Activated CD8-positive, alpha-beta memory T cell treated with anti-CD3 and anti-CD28 coated beads for 4 hours (primary cell): ENCODE data around the gene CUX1.
"Not testable (repeated sequence)": the region's sequence is repeated elsewhere in the genome, so short reads cannot be mapped to it uniquely, and the experiment has no call there.

Experiments
- DNase-seq, 2 donors: peaks; one replicate each; pipeline ENCODE4 v3.0.0-alpha.2; 2020; ENCODE audit warnings: low read depth in 2 of 2

Gene CUX1

DNA sequence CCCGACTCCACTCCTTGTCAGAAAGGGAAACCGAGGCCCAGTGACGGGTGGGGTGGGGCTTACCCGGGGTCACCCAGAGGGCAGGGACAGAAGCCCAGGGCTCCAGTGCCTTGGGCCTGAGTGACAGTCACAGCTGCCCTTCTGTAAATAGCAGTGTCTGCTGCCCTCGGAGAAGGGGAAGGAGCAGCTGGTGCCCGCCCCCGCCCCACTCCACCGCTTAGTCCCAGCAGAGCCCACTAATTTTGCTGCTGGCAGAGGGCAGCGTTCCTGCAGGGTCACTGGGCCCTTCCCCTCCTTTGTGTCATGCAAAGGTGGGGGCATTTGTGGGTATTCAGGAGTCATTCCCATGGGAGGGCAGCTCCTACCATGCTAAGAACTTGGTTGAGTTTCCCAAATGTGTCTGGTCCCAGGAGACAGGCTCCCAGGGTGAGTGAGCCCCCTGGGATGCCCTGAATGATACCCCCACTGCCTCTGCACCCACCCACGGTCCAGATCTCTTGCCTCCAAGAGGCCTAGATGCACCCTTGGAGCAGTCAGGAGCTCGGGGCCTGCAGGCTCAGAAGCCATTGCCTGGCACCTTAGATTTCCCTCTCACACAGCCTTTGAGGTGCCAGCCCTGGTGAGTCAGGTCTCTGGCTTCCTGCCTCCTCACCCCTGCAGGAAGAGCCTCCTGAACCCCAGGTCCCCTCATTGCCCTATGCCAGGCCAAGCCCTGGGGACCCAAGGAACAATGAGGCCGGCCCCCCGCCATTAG, 486.4 kb downstream of the CUX1 start:
- no peak for DNase-seq

DNA sequence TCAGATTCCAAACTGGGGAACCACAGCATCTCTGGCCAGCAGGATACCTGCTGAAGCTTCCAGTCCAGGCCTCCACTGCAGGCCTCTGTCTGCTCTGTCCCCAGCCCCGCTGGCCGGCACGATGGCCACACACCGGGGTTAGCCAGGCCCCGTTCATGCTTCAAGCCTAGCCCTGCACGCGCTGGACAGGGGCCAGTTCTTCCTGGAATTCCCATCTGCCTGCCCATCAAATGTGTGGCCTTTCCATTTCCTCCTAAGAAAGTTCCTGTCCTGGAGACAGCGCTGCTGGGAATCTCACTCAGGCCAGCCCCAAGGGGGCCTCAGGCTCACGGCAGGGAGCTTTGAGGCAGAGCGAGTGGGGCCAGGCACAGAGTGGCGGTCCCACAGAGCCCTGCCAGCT, 487.2 kb downstream of the CUX1 start:
- no peak for DNase-seq

DNA sequence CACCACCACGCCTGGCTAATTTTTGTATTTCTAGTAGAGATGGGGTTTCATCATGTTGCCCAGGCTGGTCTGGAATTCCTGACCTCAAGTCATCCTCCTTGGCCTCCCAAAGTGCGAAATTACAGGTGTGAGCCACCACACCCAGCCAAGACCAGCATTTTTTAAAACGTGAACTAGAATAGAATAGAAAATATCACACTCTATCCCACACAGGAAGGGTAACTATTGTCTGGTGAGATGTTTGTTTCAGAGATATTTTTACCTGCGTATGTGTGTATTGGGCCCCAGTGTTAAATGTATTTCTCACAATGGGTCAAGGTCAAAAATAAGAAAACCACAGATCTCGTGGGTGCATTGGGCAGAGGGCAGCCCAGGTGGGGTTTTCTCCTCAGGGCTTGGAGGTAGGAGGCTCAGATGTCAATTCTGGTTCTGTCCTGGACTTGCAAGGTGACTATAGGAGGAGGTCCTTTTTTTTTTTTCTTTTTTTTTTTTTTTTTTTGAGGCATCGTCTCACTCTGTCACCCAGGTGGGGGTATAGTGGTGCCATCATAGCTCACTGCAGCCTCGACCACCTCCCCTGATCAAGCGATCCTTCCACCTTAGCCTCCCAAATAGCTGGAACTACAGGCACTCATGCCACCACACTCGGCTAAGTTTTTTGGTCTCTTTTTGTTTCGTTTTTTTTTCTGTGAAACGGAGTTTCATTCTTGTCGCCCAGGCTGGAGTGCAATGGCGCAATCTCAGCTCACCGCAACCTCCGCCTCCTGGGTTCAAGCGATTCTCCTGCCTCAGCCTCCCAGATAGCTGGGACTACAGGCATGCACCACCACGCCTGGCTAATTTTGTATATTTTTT, 488.2 kb downstream of the CUX1 start:
- DNase-seq = no peak

DNA sequence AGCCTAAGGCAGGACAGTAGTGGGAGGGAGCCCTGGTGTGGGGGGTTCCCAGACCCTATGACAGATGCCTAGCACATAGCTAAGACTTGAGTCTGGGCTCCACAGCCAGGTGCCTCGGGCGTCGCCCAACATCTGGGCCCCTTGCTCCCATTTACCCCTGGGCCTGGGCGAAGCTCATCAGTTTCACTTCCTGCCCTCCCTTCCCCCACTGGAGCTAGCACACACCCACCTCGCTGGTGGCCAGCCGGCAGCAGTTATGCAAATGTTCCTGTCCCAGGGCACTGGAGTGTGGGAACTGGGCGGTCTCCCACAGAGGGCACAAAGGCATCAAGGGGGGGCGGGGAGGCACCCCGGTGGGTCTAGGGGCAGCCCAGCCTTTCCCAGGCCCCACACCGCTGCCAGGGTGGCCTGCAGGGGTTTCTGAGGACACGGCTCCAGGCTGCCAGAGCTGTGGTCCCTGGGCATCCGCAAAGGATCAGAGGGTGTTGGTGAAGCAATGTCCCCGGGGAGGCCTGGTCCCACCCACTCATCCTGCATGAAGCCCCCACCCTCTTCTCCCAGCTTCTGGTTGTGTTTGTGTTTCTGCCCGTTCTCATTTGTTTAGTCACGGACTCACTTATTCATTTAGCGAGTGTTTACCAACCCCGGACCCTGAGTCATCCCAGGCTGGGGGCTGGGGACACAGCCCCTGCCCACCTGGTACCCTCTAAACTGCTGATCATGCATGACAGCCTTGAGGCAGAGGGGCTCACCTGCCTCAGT, 489.7 kb downstream of the CUX1 start:
- DNase-seq = no peak

DNA sequence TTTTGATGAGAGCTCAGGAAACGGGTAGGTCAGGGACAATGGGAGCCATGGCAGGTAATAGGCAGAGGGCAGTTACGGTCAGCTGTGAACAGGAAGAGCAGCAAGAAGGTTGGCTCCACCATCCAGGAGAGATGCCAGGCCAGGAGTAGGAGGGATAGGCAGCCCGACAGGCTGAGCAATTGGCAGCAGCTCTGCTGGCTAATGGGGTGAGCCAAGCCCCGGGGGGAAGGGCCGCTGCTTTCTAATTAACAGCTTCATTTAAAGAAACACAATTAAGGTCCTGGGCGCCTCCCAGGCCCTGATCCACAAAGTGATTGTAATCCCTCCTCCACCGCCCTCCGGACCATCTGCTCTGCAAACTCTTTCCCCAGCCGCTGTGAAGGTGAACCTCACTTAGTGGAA, 493.0 kb downstream of the CUX1 start:
- DNase-seq = no peak

DNA sequence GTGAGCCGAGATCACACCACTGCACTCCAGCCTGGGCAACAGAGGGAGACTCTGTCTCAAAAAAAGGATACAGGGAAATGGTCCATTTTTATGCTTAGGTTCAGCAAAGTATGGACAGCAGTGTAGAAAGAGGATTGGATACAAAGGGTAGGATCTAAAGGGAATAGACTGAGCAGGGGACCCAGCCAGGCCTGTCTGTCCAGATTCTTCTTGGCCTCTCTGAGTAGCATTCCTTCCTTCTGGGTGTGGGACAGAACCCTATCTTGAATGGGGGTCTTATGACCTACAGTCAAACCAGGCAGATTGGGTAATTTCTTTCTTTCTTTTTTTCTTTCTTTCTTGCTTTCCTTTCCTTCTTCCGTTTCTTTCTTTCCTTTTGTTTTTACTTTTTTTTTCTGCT, 494.9 kb downstream of the CUX1 start:
- no peak for DNase-seq

DNA sequence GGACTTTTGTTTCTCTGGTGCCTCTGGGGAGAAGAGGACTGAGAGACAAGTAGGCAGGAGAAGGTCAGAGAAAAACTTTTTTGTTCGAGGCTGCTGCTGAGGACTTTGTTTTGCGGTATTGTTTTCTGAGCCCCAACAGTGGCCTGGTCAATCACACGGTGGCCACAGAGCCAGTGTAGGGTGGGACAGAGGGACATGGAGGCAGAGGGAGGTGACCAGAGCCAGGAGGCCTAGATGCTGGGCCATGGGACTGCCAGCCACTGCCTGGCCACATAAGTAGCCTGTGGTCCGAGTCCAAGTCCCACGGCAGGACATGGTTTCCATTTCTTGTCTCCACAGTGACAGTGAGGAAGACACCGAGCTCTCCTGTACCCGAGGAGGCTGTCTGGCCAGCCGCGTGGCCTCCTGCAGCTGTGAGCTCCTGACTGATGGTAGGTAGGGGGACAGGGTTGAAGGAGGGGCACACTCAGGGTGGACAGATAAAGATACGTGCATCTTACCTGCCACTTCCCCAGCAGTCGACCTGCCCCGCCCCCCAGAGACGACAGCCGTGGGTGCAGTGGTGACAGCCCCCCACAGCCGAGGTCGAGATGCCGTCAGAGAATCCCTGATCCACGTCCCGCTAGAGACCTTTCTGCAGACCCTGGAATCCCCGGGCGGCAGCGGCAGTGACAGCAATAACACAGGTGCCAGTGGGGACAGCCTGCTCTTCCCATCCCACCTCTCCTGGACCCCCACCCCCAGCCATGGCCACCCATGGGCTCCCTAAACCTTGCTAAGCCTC, 496.8 kb downstream of the CUX1 start:
- DNase-seq = no peak

DNA sequence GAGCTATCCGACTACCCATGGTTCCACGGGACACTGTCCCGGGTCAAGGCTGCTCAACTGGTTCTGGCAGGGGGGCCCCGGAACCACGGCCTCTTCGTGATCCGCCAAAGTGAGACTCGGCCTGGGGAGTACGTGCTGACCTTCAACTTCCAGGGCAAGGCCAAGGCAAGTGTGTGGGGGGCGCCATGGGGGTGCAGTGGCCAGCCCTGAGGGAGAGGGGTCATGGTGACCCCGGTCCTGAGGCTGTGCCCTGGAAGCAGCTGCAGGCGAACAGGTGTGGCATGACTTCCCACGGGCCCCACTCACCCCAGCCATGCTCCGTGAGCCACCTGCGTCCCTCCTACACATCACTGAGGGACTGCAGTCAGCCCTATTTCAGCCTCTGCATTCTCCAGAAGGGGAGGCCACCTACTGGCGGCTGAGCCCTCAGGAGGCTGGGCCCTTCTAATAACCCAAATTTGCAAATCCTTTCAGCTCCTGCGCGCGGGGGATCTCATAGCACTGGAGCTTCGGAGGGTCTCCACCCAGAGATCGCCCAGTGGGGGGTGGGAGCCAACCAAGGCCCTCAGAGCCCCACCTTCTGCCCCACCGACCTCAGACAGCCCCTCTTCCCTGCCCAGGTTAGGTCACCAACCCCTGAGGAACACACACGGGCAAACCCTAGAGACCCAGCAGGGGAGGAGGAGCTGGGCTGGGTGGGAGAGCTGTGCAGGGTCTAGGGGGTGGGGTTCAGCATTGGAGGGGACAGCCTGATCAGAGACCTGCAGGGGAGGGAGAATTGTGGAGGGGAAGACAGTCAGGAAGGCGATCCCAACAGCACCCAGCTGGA, 500.0 kb downstream of the CUX1 start:
- no peak for DNase-seq

DNA sequence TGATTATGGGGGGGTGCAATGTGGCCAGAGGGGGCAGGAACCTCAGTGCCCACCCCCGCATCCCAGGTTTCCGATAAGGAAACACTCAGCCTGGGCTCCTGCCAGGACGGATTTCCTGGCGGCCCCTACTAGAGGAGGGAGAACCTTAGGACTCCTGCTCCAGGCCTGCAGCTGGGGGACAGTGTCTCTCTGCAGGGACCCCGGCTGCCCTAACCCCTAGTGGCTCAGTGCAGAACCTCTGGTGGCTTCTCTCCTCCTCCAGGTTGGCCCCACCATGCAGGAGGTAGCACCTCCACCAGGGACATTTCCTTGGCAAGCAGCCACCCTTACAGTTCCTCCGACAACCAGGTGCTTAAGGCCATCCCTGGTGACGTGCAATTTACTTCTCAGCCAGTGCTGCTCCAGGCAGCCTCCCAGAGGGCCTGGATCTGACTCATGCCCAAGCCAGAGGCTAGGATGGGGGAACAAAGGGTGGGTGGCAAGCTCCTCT, 501.1 kb downstream of the CUX1 start:
- no peak for DNase-seq

DNA sequence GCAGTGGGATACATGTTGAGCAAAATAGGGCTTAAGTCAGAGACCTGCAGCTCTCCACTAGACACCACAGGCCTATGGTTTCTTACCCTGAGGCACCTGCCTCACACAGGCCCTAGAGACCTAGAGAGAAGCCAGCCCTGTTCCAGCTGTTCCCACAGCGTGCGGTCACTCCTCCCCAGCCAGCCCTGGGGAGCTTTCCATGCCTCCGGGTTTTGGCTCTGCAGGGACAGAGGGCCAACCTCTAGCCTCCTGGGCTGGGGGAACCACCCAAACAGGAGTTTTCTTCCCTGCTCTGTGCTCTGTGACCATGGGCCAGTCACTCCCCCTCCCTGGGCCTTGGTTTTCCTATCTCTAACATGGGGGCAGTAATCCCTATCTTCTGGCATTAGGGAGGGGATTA, 502.2 kb downstream of the CUX1 start:
- no peak for DNase-seq

DNA sequence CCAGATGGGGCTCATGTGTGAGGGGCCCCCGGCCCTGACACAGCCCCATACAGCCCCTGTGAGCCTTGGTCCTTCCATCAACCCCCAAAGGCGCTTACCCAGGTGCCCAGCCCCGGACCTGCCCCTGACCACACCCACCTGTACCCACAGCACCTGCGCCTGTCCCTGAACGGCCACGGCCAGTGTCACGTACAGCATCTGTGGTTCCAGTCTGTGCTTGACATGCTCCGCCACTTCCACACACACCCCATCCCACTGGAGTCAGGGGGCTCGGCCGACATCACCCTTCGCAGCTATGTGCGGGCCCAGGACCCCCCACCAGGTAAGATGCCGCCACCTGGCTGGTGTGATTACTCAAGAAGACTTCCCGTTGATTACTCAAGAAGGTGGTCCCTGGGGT, 502.8 kb downstream of the CUX1 start:
- no peak for DNase-seq

DNA sequence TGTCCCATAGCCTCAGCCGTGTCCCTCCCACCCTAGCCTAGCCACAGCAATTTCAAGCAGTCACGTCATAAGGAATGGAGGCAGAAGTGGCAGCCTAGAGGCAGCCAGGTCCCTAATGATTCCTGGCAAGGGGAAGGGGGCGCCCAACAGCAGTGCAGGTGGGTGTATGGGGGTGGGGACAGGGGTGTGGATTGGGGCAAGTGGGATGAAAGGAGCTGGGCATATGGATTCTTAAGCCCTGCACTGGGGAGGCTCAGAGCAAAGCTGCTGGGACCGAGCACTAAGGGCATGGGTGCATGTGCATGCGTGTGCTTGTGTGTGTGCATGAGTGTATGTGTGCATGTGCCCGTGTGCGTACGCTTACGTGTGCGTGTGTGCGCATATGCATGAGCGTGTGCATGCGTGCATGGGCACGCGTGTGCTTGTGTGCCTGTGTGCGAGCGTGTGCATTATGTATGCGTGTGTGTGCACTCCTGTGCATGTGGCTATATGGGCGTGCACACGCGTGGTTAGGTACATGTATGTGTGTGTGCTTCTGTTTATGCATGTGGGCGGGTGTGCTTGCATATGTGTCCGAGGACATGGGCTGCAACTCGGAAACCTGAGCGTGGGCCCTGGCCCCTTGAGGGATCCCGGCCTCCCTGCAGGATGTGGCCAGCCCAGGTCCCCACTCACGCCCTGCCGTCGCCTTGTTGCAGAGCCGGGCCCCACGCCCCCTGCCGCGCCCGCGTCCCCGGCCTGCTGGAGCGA, 503.4 kb downstream of the CUX1 start:
- no peak for DNase-seq

DNA sequence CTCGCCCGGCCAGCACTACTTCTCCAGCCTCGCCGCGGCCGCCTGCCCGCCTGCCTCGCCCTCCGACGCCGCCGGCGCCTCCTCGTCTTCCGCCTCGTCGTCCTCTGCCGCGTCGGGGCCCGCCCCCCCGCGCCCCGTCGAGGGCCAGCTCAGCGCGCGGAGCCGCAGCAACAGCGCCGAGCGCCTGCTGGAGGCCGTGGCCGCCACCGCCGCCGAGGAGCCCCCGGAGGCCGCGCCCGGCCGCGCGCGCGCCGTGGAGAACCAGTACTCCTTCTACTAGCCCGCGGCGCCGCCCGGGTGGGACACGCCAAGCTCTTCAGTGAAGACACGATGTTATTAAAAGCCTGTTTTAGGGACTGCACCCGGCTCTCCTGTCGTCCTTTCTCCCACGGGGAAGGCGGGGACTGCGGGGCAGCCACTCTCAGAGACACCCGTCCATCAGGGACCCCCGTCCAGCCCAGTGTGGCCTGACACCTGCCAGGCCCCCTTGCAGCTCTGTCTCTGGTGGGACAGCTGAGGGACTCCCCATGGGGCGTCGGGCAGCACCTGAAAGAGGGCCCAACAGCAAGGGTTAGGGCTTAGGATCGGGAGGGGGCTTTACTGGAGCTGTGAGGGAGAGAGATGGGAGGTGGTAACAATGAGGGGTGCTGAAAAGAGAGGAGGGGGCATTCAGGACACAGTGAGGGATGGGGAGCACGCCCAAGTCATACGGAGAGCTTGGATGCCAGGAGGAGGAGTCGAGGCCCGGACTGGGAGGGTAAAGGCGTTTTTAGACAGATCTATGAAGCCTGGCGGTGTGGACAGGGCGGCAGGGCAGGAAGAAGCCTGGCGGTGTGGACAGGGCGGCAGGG, 504.1 kb downstream of the CUX1 start:
- DNase-seq = no peak

DNA sequence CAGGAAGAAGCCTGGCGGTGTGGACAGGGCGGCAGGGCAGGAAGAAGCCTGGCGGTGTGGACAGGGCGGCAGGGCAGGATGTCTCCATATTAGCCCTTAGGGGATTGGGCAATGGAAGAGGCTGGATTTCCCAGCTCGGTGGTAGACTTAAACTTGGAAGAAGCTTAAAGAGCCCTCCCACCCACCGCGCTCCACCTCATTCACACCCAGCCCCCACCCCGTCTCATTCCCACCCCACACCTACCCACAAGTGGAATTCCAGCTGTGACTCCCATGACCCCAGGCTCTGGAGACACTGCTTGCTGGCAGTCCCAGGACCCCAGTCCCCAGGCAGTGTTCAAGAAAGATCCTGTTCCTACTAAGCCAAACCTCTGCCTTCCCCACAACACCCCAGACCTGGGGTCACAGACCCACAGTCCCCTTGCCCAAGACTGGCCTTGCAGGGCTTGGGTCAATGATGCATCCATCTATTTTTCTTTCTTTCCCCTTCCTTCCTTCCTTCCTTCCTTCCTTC, 504.8 kb downstream of the CUX1 start:
- no peak for DNase-seq

DNA sequence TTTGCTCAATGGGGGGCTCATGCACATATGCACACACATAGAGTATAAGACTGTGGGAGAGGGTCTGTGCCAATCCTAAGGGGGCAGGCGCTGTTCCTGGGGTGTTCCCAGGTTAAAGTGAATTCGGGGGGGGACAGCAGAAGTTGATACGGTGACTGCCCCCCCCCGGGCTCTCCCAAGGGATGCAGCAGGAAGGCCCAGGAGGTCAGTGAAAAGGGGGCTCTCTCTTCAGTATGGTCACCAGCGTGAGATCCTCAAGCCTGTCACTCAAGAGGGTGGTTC, 506.4 kb downstream of the CUX1 start:
- DNase-seq = no peak

DNA sequence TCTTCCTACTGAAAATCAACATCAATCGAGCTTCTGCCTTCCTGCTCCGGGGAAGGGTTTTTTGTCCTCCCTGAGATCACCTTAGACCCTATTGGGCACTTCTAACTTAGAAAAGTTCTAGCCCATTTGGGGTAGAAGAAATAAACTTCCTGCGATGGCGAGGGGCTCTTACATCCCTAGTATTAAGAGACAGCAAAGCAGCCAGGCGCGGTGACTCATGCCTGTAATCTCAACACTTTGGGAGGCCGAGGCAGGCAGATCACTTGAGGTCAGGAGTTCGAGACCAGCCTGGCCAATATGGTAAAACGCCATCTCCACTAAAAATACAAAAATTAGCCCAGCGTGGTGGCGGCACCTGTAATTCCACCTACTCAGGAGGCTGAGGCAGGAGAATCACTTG, 507.7 kb downstream of the CUX1 start:
- not testable (repeated sequence) for DNase-seq

DNA sequence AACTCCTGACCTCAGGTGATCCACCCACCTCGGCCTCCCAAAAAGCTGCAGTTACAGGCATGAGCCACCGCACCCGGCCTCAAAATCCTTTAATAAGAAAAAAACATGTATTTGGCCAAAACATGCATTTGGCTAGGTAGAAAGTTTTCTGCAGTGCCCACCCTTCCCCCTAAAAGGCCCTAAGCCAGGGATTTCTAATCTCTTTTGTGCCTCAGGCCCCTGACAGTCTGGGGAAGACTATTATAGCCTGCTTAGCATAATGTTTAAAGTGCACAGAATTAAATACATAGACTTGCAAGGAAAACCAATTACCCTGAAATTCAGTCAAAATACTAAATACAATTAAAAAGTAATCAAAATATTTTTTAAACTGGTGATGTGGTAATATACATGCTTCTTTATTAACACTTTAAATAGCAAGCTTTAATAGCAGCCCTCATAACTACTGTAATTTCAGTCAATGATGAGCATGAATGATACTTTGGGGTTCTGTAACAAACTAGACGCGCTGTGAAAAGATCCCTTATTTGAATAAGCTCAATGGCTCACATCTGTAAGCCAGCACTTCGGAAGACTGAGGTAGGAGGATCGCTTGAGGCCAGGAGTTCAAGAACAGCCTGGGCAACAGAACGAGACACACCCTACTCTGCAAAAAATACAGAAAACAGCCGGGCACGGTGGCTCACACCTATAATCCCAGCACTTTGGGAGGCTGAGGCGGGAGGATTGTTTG, 508.9 kb downstream of the CUX1 start:
- DNase-seq = no peak

DNA sequence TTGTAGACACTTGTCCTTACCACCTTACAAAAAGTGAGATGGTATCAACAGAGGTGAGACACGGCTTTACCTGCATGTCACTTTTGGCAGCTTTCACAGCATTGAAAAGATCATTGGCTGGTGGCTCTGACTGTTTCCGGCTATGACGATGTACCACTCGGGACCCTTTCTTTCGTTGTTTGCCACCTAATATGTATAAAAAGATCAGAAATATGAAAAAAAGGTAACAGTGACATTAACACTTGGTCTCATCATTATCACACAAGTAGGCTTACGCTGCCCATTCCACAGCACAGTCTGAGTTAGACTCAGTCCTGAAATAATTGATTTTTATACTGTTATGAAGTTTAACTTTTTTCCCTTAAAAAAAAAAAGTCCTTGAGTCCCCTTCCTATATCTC, 509.8 kb downstream of the CUX1 start:
- not testable (repeated sequence) for DNase-seq
